Cardiac muscle cell (in vitro differentiated cells and primary cell): Measurements from ENCODE around the gene NSMCE1. TPM values are rescaled to one million over a fixed set of nuclear protein-coding genes. Genes with fewer than 3 reads are reported as not detected.
A peak's percentile ranks its signal among the peaks of the same experiment; 100 is the strongest.
"Not testable (repeated sequence)": the region's sequence is repeated elsewhere in the genome, so short reads cannot be mapped to it uniquely, and the experiment has no call there.

Experiments used
- DNase-seq, 2 donors: peaks; one replicate each; pipeline versions ENCODE4 v3.0.0 to v3.0.0-alpha.2; 2010 to 2017; ENCODE audit warnings: low read depth in 1 of 2, low spot score in 1 of 2
- H3K27ac ChIP-seq: fragments of 200-600 bp; sonication (generic); 2 replicates; pipeline ENCODE4 v1.5.1; 2016
- H3K27me3 ChIP-seq: fragments of 200-600 bp; sonication (generic); 2 replicates; pipeline ENCODE4 v1.6.0; 2016; ENCODE audit warnings: control low read depth
- H3K36me3 ChIP-seq: fragments of 200-600 bp; sonication (generic); 2 replicates; pipeline ENCODE4 v1.5.1; 2016; ENCODE audit warnings: control low read depth
- H3K4me1 ChIP-seq: fragments of 200-600 bp; sonication (generic); 2 replicates; pipeline ENCODE4 v1.8.1; 2017; ENCODE audit warnings: low read depth, mild to moderate bottlenecking, mixed run types
- H3K4me3 ChIP-seq: fragments of 200-600 bp; sonication (generic); 2 replicates; pipeline ENCODE4 v1.5.1; 2016; ENCODE audit warnings: mild to moderate bottlenecking
- H3K9me3 ChIP-seq: fragments of 200-600 bp; sonication (generic); 2 replicates; pipeline ENCODE4 v1.5.1; 2017; ENCODE audit warnings: low read depth, mild to moderate bottlenecking, control low read depth
- CTCF ChIP-seq: IDR thresholded peaks from 2 replicates; pipeline ENCODE4 v1.5.1; 2012; ENCODE audit warnings: low read depth, mild to moderate bottlenecking, low read length
- polyA plus RNA-seq: library from polyadenylated mRNA; unstranded; fragments of >200 nt; fragmentation: Nextera tagmentation; extraction: Ambion mirVana; gene quantifications from 2 replicates; pipeline ENCODE4 v1.2.1, GENCODE V29; 2016
- total RNA-seq: library from RNA; depleted of rRNA; stranded (reverse); fragments of >200 nt; gene quantifications from 2 replicates; pipeline ENCODE4 v1.2.3, GENCODE V29; 2016

The NSMCE1 gene
- total and polyA plus RNA-seq, 2 experiments from 2014 or later = 23.4 to 28.2 TPM

GRCh38 chr16:27270349-27270748 is 1.8 kb upstream of the NSMCE1 start:
- no peak for DNase-seq
- Histone ChIP-seq H3K27me3 (no peaks in the 10 kb centered on the region), H3K4me3 (no peak overlapping the region), H3K4me1 (no peaks in the 10 kb centered on the region), H3K27ac (no peak overlapping the region), H3K9me3 (no peaks in the 10 kb centered on the region), H3K36me3 (no peaks in the 10 kb centered on the region)
- TF ChIP-seq CTCF = no peak

- no peak for DNase-seq
- TF ChIP-seq CTCF = no peak
- Histone ChIP-seq H3K36me3 (no peaks in the 10 kb centered on the region), H3K27me3 (no peaks in the 10 kb centered on the region), H3K4me3 (no peak overlapping the region), H3K27ac (no peak overlapping the region), H3K4me1 (no peaks in the 10 kb centered on the region), H3K9me3 (no peaks in the 10 kb centered on the region)
These were observed 953 bp upstream of the NSMCE1 start for GRCh38 chr16:27269300-27270150.

GRCh38 chr16:27267037-27267677 is 1.4 kb downstream of the NSMCE1 start:
- Histone ChIP-seq H3K4me3 (no peak overlapping the region), H3K27ac (no peak overlapping the region), H3K27me3 (no peaks in the 10 kb centered on the region), H3K36me3 (no peaks in the 10 kb centered on the region), H3K9me3 (no peaks in the 10 kb centered on the region), H3K4me1 (no peaks in the 10 kb centered on the region)
- no peak for DNase-seq
- no peak for TF ChIP-seq CTCF

- no peak for DNase-seq
- Histone ChIP-seq H3K4me3 (no peak overlapping the region), H3K36me3 (no peaks in the 10 kb centered on the region), H3K27ac (no peak overlapping the region), H3K4me1 (no peaks in the 10 kb centered on the region), H3K27me3 (no peaks in the 10 kb centered on the region), H3K9me3 (no peaks in the 10 kb centered on the region)
- TF ChIP-seq CTCF = no peak
These were observed 2.6 kb downstream of the NSMCE1 start for GRCh38 chr16:27265982-27266381.

- no peak overlapping the region for H3K27ac ChIP-seq
- no peak overlapping the region for H3K4me3 ChIP-seq
- H3K4me1 ChIP-seq = no peaks in the 10 kb centered on the region
- no peak for TF ChIP-seq CTCF
- no peaks in the 10 kb centered on the region for H3K36me3 ChIP-seq
- no peaks in the 10 kb centered on the region for H3K27me3 ChIP-seq
- no peaks in the 10 kb centered on the region for H3K9me3 ChIP-seq
- peak in 1 of 2 donors; percentile 79 for DNase-seq
These were observed 4.4 kb downstream of the NSMCE1 start for GRCh38 chr16:27264151-27264550.

GRCh38 chr16:27262904-27263423 is 5.6 kb downstream of the NSMCE1 start:
- H3K9me3 ChIP-seq, H3K4me3 ChIP-seq, H3K27me3 ChIP-seq, H3K27ac ChIP-seq, DNase-seq, H3K4me1 ChIP-seq, H3K36me3 ChIP-seq: not testable (repeated sequence)
